Measurements from ENCODE around the gene CPNE5.

DNA sequence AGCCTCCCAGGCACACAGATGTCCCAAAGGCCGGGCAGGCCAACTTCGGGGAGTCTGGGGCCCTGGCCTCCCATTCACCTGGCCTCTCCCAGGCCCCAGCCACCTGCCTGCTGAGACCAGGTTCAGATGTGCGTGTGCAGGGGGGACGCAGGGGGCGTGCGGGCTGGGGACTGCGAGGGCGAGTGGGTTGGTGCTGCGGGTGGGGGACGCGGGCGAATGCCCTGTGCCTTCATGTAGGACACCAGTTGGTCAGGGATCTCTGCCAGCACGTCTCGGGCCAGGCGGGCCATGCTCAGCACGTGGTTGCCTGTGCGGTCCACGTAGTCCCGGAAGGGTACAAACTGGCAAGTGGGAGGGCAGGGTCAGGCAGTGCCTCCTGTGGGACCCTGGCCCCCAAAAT lies 97.1 kb downstream of the CPNE5 start:
- no peak for TF ChIP-seq POLR2A (IDR thresholded peaks at IDR 0.05)
- TF ChIP-seq, protein P1, sequence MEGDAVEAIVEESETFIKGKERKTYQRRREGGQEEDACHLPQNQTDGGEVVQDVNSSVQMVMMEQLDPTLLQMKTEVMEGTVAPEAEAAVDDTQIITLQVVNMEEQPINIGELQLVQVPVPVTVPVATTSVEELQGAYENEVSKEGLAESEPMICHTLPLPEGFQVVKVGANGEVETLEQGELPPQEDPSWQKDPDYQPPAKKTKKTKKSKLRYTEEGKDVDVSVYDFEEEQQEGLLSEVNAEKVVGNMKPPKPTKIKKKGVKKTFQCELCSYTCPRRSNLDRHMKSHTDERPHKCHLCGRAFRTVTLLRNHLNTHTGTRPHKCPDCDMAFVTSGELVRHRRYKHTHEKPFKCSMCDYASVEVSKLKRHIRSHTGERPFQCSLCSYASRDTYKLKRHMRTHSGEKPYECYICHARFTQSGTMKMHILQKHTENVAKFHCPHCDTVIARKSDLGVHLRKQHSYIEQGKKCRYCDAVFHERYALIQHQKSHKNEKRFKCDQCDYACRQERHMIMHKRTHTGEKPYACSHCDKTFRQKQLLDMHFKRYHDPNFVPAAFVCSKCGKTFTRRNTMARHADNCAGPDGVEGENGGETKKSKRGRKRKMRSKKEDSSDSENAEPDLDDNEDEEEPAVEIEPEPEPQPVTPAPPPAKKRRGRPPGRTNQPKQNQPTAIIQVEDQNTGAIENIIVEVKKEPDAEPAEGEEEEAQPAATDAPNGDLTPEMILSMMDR (IDR thresholded peaks at IDR 0.05), result no peak

All from uterus (tissue), 2 donors.